OCI-LY7 (cell line): ENCODE data around the gene MRPS26.

ENCODE experiments used
- CTCF ChIP-seq: fragments of 200-600 bp; sonication (generic); conservative IDR thresholded peaks from 2 replicates; pipeline ENCODE4 v1.5.1; 2014; ENCODE audit warnings: mild to moderate bottlenecking, antibody characterized with exemption, low read length, moderate library complexity, mixed read lengths
- EZH2phosphoT487 ChIP-seq: fragments of 200-600 bp; sonication (generic); IDR thresholded peaks from 2 replicates; pipeline ENCODE4 v1.6.1; 2018; ENCODE audit warnings: low read depth, borderline replicate concordance, mild to moderate bottlenecking, mixed run types, antibody characterized with exemption, low read length, moderate library complexity, mixed read lengths

- no peak for TF ChIP-seq CTCF
- no peak for TF ChIP-seq EZH2phosphoT487
Measured at GRCh38 chr20:3041854-3042409, 3.9 kb upstream of the MRPS26 start.
